ENCODE results near the gene OR2A7.
"Not testable (repeated sequence)": the region's sequence is repeated elsewhere in the genome, so short reads cannot be mapped to it uniquely, and the experiment has no call there.

DNA sequence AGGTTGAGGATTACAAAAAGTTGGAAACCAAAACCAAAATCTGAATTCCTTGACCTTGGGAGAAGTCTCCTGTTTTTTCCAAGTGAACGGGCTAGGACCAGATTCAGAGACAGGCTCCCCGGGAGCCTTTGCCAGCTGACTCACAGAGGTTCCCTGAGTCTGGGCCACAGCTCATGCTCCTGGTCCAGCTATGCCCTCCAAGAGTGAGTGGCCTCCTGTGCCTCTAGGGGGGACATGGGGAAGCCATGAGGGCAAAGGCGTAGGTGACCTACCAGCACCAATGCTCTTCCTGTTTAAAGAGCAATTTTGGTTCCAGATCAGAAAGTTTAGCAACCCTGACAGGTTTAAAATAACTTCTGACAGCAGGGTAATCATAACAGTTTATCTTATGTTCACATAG, 35.8 kb downstream of the OR2A7 start:
- TF ChIP-seq, protein P1, sequence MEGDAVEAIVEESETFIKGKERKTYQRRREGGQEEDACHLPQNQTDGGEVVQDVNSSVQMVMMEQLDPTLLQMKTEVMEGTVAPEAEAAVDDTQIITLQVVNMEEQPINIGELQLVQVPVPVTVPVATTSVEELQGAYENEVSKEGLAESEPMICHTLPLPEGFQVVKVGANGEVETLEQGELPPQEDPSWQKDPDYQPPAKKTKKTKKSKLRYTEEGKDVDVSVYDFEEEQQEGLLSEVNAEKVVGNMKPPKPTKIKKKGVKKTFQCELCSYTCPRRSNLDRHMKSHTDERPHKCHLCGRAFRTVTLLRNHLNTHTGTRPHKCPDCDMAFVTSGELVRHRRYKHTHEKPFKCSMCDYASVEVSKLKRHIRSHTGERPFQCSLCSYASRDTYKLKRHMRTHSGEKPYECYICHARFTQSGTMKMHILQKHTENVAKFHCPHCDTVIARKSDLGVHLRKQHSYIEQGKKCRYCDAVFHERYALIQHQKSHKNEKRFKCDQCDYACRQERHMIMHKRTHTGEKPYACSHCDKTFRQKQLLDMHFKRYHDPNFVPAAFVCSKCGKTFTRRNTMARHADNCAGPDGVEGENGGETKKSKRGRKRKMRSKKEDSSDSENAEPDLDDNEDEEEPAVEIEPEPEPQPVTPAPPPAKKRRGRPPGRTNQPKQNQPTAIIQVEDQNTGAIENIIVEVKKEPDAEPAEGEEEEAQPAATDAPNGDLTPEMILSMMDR (IDR thresholded peaks at IDR 0.05) = not testable (repeated sequence)
- not testable (repeated sequence) for TF ChIP-seq ZFX (IDR thresholded peaks at IDR 0.05; ENCODE audit: borderline replicate concordance)
